HG03103 (cell line): ENCODE data around the gene SMIM22.
"Not testable (repeated sequence)": the region's sequence is repeated elsewhere in the genome, so short reads cannot be mapped to it uniquely, and the experiment has no call there.

Experiments
- ATAC-seq: cut with Tn5 transposase; IDR thresholded peaks from one replicate; pipeline ENCODE4 v1.9.1; 2021; ENCODE audit warnings: low read depth; ENCODE audit not compliant: unreplicated experiment

Gene SMIM22

DNA sequence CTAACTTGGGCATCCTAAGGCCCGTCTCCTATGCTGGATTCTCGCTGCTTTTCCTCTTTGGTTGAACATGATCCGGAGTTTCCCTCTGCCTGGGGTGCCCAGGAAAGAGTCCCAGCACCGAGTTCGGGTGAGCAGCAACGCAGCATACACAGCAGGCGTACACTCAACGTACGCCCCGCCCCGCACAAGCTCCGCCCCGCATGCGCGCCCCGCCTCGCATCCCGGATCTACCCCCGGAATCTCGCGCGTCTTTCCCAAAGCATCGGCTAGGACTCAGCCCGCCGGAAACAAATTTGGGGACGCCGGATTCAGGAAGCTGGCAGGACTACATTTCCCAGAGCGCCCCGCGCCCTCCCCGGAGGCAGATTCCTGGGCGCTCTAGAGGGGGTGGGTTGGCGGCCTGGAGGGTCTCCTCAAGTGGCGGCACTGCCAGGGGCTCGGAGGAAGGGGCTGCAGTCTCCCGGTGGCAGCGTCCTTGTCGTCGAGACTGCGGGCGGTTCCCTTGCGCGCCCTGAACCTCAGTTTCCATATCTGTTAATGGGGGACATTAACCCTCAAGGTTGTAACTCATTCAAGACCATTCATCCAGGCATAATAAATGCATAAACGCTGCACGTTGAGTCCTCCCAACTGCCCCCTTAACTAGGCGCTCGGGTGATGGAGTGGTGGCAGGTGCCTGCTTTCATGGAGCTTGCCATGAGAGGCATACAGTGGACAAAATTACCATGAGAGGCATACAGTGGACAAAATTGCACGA, 26.4 kb upstream of the SMIM22 start:
- ATAC-seq, result peak; percentile 66

GRCh38 chr16:4769306-4769638, 25.9 kb upstream of the SMIM22 start:
- no peak for ATAC-seq

DNA sequence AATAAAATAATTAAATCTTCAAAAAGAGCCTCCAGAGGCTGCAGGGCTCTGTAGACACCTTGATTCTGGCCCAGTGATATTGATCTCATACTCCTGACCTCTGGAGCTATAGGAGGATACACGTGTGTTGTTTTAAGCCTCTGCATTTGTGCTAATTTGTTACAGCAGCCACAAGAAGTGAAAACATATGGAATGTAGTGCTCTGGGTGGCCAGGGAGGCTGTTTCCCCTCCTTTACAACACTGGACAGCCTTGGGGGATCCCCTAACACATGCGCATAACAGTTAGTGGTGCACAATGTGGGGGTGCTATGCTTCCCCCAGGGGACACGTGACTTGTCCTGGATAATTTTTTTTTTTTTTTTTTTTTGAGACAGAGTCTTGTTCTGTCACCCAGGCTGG, 23.5 kb upstream of the SMIM22 start:
- no peak for ATAC-seq

DNA sequence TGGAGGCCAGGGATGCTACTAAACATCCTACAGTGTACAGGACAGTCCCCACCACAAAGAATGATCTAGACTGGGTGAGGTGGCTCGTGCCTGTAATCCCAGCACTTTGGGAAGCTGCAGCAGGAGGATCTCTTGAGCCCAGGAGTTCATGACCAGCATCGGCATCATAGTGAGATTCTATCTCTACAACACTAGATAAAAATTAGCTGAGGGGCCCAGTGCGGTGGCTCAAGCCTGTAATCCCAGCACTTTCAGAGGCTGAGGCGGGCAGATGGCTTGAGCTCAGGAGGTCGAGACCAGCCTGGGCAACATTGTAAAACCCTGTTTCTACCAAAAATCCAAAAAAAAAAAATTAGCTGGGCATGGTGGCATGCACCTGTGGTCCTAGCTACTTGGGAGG, 22.8 kb upstream of the SMIM22 start:
- ATAC-seq, result no peak

GRCh38 chr16:4775005-4775404, 20.2 kb upstream of the SMIM22 start:
- no peak for ATAC-seq

- ATAC-seq, result no peak
Measured at GRCh38 chr16:4776141-4776705, 18.9 kb upstream of the SMIM22 start.

DNA sequence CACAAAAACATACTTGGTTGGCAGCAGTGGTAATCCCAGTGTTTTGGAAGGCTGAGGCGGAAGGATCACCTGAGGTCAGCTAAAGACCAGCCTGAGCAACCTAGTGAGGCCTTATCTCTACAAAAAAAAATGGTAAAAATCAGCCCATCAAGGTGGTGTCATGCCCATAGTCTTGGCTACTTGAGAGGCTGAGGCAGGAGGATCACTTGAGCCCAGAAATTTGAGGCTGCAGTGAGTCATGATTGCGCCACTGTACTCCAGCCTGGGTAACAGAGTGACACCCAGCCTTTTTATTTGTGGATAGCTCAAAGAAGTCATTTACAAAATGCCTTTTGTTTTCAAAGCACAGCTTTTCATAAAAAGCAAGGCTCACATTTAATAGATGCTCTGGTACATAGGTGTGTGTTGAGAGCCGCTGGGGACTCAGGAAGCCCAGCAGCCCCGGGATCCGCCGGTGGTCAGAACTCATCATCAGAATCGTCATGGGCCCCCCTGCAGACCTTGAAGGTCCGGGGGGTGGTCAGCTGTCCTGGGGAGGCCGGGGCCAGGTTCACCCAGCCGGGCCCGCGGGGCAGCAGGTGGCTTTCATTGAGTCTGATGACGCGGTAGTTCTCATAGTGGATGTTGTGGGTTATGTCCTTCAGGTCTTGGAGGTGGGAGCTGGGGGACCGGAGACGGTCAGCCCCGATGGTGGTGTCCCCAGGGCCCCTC, 17.7 kb upstream of the SMIM22 start:
- ATAC-seq, result no peak

- ATAC-seq, result no peak
Measured at GRCh38 chr16:4778050-4778392, 17.1 kb upstream of the SMIM22 start.

GRCh38 chr16:4780235-4780634, 14.9 kb upstream of the SMIM22 start:
- ATAC-seq, result no peak

DNA sequence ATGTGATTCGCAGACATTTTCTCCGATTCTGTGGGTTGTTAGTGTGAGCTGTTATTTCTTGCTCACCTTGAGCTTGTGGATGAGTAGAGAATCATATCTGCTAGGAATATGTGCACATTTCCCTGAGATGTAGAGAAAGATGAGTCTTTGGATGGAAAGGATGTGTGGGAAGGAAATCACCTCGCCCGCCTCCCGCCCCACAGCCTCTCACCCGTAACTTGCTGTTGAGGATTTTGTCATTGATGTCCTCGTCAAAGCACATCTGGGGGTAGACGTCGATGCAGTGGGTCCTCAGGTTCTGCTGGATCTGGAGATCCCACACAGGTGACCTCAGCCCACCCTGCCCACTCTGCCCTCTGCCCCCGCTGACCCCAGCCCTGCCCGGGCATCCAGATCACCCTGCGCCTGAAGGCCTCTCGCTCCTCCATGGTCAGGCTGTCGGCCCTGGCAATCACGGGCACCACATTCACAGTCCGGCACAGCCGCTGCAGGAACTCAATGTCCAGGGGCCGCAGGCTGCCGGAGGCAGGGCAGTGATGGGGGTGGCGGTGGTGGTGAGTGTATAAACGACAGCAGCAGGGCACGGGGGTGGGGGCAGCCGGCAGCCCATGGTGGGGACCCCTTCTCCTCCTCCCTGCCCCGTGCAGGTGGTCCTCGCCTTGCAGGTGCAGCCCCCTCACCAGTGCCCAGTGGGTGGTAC, 11.8 kb upstream of the SMIM22 start:
- no peak for ATAC-seq

GRCh38 chr16:4783951-4784336, 11.2 kb upstream of the SMIM22 start:
- no peak for ATAC-seq

GRCh38 chr16:4784444-4784987, 10.7 kb upstream of the SMIM22 start:
- not testable (repeated sequence) for ATAC-seq

GRCh38 chr16:4785758-4786433, 9.3 kb upstream of the SMIM22 start:
- no peak for ATAC-seq

DNA sequence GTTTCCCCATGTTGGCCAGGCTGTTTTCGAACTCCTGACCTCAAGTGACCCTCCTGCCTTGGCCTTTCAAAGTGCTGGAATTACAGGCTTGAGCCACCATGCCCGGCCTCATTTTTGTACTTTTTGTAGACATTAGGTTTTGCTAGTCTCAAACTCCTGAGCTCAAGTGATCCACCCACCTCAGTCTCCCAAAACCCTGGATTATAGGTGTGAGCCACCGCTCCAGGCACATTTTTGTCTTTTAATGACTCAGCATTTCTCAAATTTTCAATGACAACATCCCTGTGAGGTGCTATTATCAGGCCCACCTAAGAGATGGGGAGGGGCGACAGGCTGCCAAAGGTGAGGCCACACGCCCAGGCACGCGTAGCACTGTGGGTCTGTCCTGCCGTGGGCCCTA, 8.1 kb upstream of the SMIM22 start:
- no peak for ATAC-seq

DNA sequence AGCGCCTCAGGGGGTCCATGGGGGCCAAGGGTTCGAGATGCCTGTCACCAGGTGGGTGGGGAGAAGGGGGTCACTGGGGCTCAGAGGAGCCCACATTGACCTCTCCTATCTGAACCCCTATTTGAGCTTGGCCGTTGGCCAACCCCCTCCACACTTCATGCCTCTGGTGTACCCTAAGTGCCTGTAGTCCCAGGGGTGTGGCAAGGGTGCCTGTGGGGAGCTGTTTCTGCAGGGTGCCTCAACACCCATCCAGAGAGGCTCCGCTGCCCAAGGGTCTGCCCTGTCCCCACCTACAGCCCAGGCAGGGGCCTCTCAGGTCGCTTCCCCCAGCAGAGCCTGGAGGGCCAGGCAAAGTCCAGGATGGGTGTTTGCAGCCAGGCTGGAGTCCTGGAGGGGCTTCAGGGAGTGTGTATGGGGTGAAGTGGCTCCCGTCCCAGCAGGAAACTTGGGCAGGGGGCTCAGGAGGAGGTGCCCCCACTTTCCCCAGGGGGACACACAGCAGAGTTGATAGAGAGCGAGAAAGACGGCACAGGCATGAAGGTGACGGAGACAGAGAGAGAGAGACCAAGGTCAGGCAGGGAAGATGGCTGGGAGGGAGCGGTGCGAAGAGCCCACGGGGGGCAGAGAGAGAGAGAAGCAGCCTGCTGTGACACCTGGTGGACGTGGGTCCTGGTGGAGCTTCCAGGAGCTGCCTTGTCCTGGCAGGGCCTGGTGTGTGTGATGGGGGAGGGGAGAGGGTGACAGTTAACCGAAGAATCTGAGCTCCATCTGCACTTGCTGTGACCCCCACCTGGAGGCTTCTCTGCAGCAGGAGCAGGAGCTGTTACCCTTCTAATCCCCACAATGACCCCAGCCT, 7.3 kb upstream of the SMIM22 start, which contains the start of gene SEPTIN12:
TSS of gene SEPTIN12 (minus strand) at position 719 of the 856 bp plus-strand sequence. CDS start at position 19, 700 bp downstream.
- no peak for ATAC-seq

DNA sequence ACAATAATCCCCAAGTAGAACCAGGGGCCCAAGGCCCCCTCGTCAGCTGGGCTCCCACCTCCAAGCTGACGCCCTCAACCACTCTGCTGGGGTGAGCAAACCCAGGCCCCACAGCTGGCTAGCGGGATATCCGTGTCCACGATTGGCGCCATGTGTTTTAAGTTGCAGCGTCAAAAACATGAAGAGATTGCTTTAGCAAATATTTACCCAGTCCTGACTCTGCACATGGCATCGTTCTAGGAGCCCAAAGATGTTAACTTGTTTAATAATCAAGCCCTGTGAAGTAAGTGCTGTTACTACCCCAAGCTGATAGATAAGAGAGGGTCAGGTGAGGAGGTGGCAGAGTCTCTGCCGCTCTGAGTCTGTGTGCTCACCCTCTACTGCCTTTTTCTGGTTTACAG, 6.7 kb upstream of the SMIM22 start:
- ATAC-seq, result no peak

DNA sequence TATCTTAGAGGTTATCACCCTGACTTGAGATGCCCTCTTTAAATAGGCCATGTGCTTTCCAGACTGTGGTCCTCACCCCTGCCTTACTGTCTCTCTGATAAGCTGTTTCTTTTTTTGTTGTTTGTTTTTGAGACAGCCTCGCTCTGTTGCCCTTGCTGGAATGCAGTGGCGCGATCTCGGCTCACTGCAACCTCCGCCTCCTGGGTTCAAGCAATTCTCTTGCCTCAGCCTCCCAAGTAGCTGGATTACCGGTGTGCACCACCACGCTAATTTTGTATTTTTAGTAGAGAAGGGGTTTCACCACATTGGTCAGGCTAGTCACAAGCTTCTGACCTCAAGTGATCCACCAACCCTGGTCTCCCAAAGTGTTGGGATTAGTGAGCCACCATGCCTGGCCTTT, 6.3 kb upstream of the SMIM22 start:
- no peak for ATAC-seq

DNA sequence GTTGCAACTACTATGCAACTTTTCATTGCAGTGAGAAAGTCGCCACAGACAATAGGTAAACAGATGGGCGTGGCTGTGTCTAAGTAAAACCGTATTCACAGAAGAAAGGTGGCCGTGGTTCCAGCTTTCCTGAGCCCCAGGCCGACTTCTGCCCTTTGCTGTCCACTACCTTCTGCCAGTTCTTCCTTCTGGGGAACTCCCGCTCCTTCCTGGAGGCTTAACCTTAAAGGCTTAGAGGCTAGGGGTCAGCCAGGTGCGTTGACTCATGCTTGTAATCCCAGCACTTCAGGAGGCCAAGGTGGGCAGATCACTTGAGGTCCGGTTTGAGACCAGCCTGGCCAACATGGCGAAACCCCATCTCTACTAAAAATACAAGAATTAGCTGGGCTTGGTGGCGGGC, 4.9 kb upstream of the SMIM22 start:
- no peak for ATAC-seq

GRCh38 chr16:4790871-4791270, 4.3 kb upstream of the SMIM22 start:
- ATAC-seq, result no peak
